ENCODE data around the gene MACO1. TPM values are rescaled to one million over a fixed set of nuclear protein-coding genes. Genes with fewer than 3 reads are reported as not detected.

Gene MACO1
- total and polyA plus RNA-seq, 9 of the 15 experiments (the other 6 are each of a cell fraction or from before 2014, with no cell fraction given), result 4.6 to 28.4 (median 21.7) TPM

DNA sequence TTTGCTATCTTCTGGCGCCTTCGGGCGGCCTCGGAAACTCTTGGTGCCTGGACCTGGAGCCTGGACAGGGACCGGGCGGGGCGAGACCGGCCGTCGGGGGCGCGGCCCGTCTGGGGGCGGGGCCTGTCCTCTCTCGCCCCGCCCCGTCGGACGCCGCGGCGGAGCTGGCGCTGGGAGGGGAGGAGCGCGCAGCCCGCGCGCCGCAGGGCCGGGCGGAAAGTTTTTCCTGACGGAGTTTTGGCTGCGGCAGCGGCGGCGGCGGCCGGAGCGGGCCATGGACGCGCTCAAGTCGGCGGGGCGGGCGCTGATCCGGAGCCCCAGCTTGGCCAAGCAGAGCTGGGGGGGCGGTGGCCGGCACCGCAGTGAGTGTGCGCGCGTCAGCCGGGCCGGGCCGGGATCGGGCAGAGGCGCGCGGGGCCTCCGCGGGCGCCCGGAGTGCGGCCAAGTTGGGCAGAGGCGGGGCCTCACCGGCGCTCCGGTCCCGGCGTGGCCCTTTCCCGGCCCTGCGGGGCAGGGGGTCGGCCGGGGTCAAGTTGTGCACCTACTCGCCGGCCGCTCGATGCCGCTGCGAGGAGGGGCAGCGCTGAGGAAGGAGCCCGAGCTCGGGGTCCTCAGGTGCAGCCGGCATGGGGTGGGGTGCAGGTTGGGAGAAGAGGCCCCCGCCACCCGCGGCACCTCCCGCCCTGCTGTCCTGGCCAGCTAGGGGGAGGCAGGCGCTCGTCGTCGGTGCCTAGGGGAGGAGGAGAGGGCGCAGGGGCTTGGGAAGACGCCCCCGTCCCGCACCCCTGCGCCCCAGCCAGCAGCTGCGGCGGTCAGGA is 112.9 kb downstream of the MACO1 start, which contains the start of gene LDLRAP1 (continued):
- TF ChIP-seq, protein P1, sequence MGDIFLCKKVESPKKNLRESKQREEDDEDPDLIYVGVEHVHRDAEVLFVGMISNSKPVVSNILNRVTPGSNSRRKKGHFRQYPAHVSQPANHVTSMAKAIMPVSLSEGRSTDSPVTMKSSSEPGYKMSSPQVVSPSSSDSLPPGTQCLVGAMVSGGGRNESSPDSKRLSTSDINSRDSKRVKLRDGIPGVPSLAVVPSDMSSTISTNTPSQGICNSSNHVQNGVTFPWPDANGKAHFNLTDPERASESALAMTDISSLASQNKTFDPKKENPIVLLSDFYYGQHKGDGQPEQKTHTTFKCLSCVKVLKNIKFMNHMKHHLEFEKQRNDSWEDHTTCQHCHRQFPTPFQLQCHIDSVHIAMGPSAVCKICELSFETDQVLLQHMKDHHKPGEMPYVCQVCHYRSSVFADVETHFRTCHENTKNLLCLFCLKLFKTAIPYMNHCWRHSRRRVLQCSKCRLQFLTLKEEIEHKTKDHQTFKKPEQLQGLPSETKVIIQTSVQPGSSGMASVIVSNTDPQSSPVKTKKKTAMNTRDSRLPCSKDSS (IDR thresholded peaks at IDR 0.05; ENCODE audit: low read depth, partially characterized antibody), result no peak
- TF ChIP-seq PKNOX1 (IDR thresholded peaks at IDR 0.05) (no peak), KLF10 (CRISPR knock-in tag; IDR thresholded peaks at IDR 0.05) (no peak), CSDE1 (IDR thresholded peaks at IDR 0.05) (no peak), NRF1 (conservative IDR thresholded peaks at IDR 0.05 in 1 of 2, IDR thresholded peaks at IDR 0.05 in 1 of 2) (peak in 1 of 2 experiments; percentile 77; a peak in 2 of 4 replicates), ZNF592 (IDR thresholded peaks at IDR 0.05) (peak; percentile 48; the same call in 1 of the 2 replicates), VEZF1 (CRISPR knock-in tag; IDR thresholded peaks at IDR 0.05) (peak; percentile 82), ELF1 (tag; IDR thresholded peaks at IDR 0.05) (no peak), MEF2A (IDR thresholded peaks at IDR 0.05; ENCODE audit: control insufficient read depth, low read depth, low read length) (no peak), NONO (IDR thresholded peaks at IDR 0.05; ENCODE audit: low read depth in 2 of 2, low read length in 1 of 2) (peak; percentile 57 to 95), EZH2 (IDR thresholded peaks at IDR 0.05; ENCODE audit: borderline replicate concordance, low read depth, low read length) (no peak), NFIX (CRISPR knock-in tag; IDR thresholded peaks at IDR 0.05; ENCODE audit: low read depth) (no peak), SAP30 (IDR thresholded peaks at IDR 0.05; ENCODE audit: borderline replicate concordance, insufficient read depth, low read depth, low read length, poor library complexity, severe bottlenecking) (no peak)
- TF ChIP-seq, protein P2, sequence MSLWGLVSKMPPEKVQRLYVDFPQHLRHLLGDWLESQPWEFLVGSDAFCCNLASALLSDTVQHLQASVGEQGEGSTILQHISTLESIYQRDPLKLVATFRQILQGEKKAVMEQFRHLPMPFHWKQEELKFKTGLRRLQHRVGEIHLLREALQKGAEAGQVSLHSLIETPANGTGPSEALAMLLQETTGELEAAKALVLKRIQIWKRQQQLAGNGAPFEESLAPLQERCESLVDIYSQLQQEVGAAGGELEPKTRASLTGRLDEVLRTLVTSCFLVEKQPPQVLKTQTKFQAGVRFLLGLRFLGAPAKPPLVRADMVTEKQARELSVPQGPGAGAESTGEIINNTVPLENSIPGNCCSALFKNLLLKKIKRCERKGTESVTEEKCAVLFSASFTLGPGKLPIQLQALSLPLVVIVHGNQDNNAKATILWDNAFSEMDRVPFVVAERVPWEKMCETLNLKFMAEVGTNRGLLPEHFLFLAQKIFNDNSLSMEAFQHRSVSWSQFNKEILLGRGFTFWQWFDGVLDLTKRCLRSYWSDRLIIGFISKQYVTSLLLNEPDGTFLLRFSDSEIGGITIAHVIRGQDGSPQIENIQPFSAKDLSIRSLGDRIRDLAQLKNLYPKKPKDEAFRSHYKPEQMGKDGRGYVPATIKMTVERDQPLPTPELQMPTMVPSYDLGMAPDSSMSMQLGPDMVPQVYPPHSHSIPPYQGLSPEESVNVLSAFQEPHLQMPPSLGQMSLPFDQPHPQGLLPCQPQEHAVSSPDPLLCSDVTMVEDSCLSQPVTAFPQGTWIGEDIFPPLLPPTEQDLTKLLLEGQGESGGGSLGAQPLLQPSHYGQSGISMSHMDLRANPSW (CRISPR knock-in tag; IDR thresholded peaks at IDR 0.05), result 0 out of 2 replicates have a peak, but pooled peaks have one; percentile 32

Measured in K562 (cell line).